Measurements from ENCODE around the gene EBP.

Gene EBP

GRCh38 chrX:48496660-48497059 is 24.9 kb upstream of the EBP start:
- Histone ChIP-seq H3K36me3 (ENCODE audit: control insufficient read depth, insufficient read depth, low read length, severe bottlenecking) (no peaks in the 10 kb centered on the region), H3K4me1 (ENCODE audit: control insufficient read depth, insufficient read depth, low read length) (peaks cover 20% of the 10 kb centered on the region), H3K9ac (ENCODE audit: low read length) (no peak overlapping the region), H3K9me3 (ENCODE audit: control insufficient read depth, low read length) (peaks cover 3% of the 10 kb centered on the region), H3K27me3 (replicated peaks; ENCODE audit: control insufficient read depth, insufficient read depth, low read length) (peaks cover 10% of the 10 kb centered on the region), H3K4me3 (ENCODE audit: low read length) (no peak overlapping the region)
- DNase-seq (ENCODE audit: low read depth) = no peak

GRCh38 chrX:48497871-48498270 is 23.7 kb upstream of the EBP start:
- Histone ChIP-seq H3K9ac (ENCODE audit: low read length) (no peak overlapping the region), H3K27me3 (replicated peaks; ENCODE audit: control insufficient read depth, insufficient read depth, low read length) (peaks cover 11% of the 10 kb centered on the region)

GRCh38 chrX:48498374-48498809 is 23.2 kb upstream of the EBP start:
- Histone ChIP-seq H3K9ac (ENCODE audit: low read length) (no peak overlapping the region), H3K4me3 (ENCODE audit: low read length) (no peak overlapping the region), H3K36me3 (ENCODE audit: control insufficient read depth, insufficient read depth, low read length, severe bottlenecking) (no peaks in the 10 kb centered on the region), H3K27me3 (replicated peaks; ENCODE audit: control insufficient read depth, insufficient read depth, low read length) (peaks cover 15% of the 10 kb centered on the region), H3K4me1 (ENCODE audit: control insufficient read depth, insufficient read depth, low read length) (peaks cover 5% of the 10 kb centered on the region), H3K9me3 (ENCODE audit: control insufficient read depth, low read length) (peaks cover 3% of the 10 kb centered on the region)
- peak; percentile 37 for DNase-seq (ENCODE audit: low read depth)

More at GRCh38 chrX:48497871-48498270, 23.7 kb upstream of the EBP start:
- H3K36me3 ChIP-seq (ENCODE audit: control insufficient read depth, insufficient read depth, low read length, severe bottlenecking) = no peaks in the 10 kb centered on the region
- peaks cover 3% of the 10 kb centered on the region for H3K9me3 ChIP-seq (ENCODE audit: control insufficient read depth, low read length)
- no peak for DNase-seq (ENCODE audit: low read depth)
- H3K4me3 ChIP-seq (ENCODE audit: low read length) = no peak overlapping the region
- peaks cover 10% of the 10 kb centered on the region for H3K4me1 ChIP-seq (ENCODE audit: control insufficient read depth, insufficient read depth, low read length)

- H3K27me3 ChIP-seq (replicated peaks; ENCODE audit: control insufficient read depth, insufficient read depth, low read length) = peaks cover 12% of the 10 kb centered on the region
- H3K4me1 ChIP-seq (ENCODE audit: control insufficient read depth, insufficient read depth, low read length) = no peaks in the 10 kb centered on the region
- DNase-seq (ENCODE audit: low read depth) = no peak
- H3K9ac ChIP-seq (ENCODE audit: low read length) = no peak overlapping the region
- H3K36me3 ChIP-seq (ENCODE audit: control insufficient read depth, insufficient read depth, low read length, severe bottlenecking) = no peaks in the 10 kb centered on the region
- no peak overlapping the region for H3K4me3 ChIP-seq (ENCODE audit: low read length)
- H3K9me3 ChIP-seq (ENCODE audit: control insufficient read depth, low read length) = no peaks in the 10 kb centered on the region
These were observed 17.3 kb upstream of the EBP start for GRCh38 chrX:48504261-48504660.

- no peak overlapping the region for H3K4me3 ChIP-seq (ENCODE audit: low read length)
- no peak for DNase-seq (ENCODE audit: low read depth)
These were observed 16.1 kb upstream of the EBP start for GRCh38 chrX:48505481-48505880.

GRCh38 chrX:48507246-48507645 is 14.4 kb upstream of the EBP start:
- H3K9me3 ChIP-seq (ENCODE audit: control insufficient read depth, low read length) = no peaks in the 10 kb centered on the region
- no peaks in the 10 kb centered on the region for H3K36me3 ChIP-seq (ENCODE audit: control insufficient read depth, insufficient read depth, low read length, severe bottlenecking)
- DNase-seq (ENCODE audit: low read depth) = no peak
- H3K27me3 ChIP-seq (replicated peaks; ENCODE audit: control insufficient read depth, insufficient read depth, low read length) = peaks cover 5% of the 10 kb centered on the region
- H3K4me1 ChIP-seq (ENCODE audit: control insufficient read depth, insufficient read depth, low read length) = no peaks in the 10 kb centered on the region
- H3K4me3 ChIP-seq (ENCODE audit: low read length) = no peak overlapping the region
- H3K9ac ChIP-seq (ENCODE audit: low read length) = no peak overlapping the region

More at GRCh38 chrX:48505481-48505880, 16.1 kb upstream of the EBP start:
- H3K36me3 ChIP-seq (ENCODE audit: control insufficient read depth, insufficient read depth, low read length, severe bottlenecking) = no peaks in the 10 kb centered on the region
- H3K27me3 ChIP-seq (replicated peaks; ENCODE audit: control insufficient read depth, insufficient read depth, low read length) = peaks cover 9% of the 10 kb centered on the region
- H3K9ac ChIP-seq (ENCODE audit: low read length) = no peak overlapping the region
- no peaks in the 10 kb centered on the region for H3K4me1 ChIP-seq (ENCODE audit: control insufficient read depth, insufficient read depth, low read length)
- no peaks in the 10 kb centered on the region for H3K9me3 ChIP-seq (ENCODE audit: control insufficient read depth, low read length)

GRCh38 chrX:48508400-48509244 is 13.0 kb upstream of the EBP start, which contains the start of gene PORCN:
Gene PORCN, plus strand, starts transcription at chrX:48508992. Its CDS starts 829 bp downstream, at chrX:48509821.
- Histone ChIP-seq H3K36me3 (ENCODE audit: control insufficient read depth, insufficient read depth, low read length, severe bottlenecking) (no peaks in the 10 kb centered on the region), H3K9me3 (ENCODE audit: control insufficient read depth, low read length) (no peaks in the 10 kb centered on the region), H3K4me1 (ENCODE audit: control insufficient read depth, insufficient read depth, low read length) (no peaks in the 10 kb centered on the region), H3K4me3 (ENCODE audit: low read length) (peak within 1 kb of the TSS; percentile 84), H3K27me3 (replicated peaks; ENCODE audit: control insufficient read depth, insufficient read depth, low read length) (no peaks in the 10 kb centered on the region), H3K9ac (ENCODE audit: low read length) (peak within 1 kb of the TSS; percentile 86)
- peak; percentile 83 for DNase-seq (ENCODE audit: low read depth)

GRCh38 chrX:48509245-48509590 is 12.4 kb upstream of the EBP start:
- Histone ChIP-seq H3K9ac (ENCODE audit: low read length) (peak overlapping the region; percentile 86), H3K36me3 (ENCODE audit: control insufficient read depth, insufficient read depth, low read length, severe bottlenecking) (no peaks in the 10 kb centered on the region), H3K9me3 (ENCODE audit: control insufficient read depth, low read length) (no peaks in the 10 kb centered on the region), H3K4me1 (ENCODE audit: control insufficient read depth, insufficient read depth, low read length) (no peaks in the 10 kb centered on the region), H3K27me3 (replicated peaks; ENCODE audit: control insufficient read depth, insufficient read depth, low read length) (no peaks in the 10 kb centered on the region), H3K4me3 (ENCODE audit: low read length) (peak overlapping the region; percentile 84)
- DNase-seq (ENCODE audit: low read depth) = no peak

GRCh38 chrX:48509619-48510018 is 12.0 kb upstream of the EBP start:
- no peak for DNase-seq (ENCODE audit: low read depth)
- no peaks in the 10 kb centered on the region for H3K9me3 ChIP-seq (ENCODE audit: control insufficient read depth, low read length)
- peak overlapping the region; percentile 86 for H3K9ac ChIP-seq (ENCODE audit: low read length)
- no peaks in the 10 kb centered on the region for H3K4me1 ChIP-seq (ENCODE audit: control insufficient read depth, insufficient read depth, low read length)
- no peaks in the 10 kb centered on the region for H3K36me3 ChIP-seq (ENCODE audit: control insufficient read depth, insufficient read depth, low read length, severe bottlenecking)
- H3K27me3 ChIP-seq (replicated peaks; ENCODE audit: control insufficient read depth, insufficient read depth, low read length) = no peaks in the 10 kb centered on the region
- peak overlapping the region; percentile 84 for H3K4me3 ChIP-seq (ENCODE audit: low read length)

- no peak overlapping the region for H3K4me3 ChIP-seq (ENCODE audit: low read length)
- no peak overlapping the region for H3K9ac ChIP-seq (ENCODE audit: low read length)
- DNase-seq (ENCODE audit: low read depth) = peak; percentile 44
- H3K9me3 ChIP-seq (ENCODE audit: control insufficient read depth, low read length) = no peaks in the 10 kb centered on the region
- H3K36me3 ChIP-seq (ENCODE audit: control insufficient read depth, insufficient read depth, low read length, severe bottlenecking) = peaks cover 3% of the 10 kb centered on the region
- H3K4me1 ChIP-seq (ENCODE audit: control insufficient read depth, insufficient read depth, low read length) = no peaks in the 10 kb centered on the region
- no peaks in the 10 kb centered on the region for H3K27me3 ChIP-seq (replicated peaks; ENCODE audit: control insufficient read depth, insufficient read depth, low read length)
These were observed 10.0 kb upstream of the EBP start for GRCh38 chrX:48511560-48511959.

GRCh38 chrX:48512371-48512935 is 9.2 kb upstream of the EBP start:
- H3K36me3 ChIP-seq (ENCODE audit: control insufficient read depth, insufficient read depth, low read length, severe bottlenecking) = peaks cover 3% of the 10 kb centered on the region
- H3K27me3 ChIP-seq (replicated peaks; ENCODE audit: control insufficient read depth, insufficient read depth, low read length) = no peaks in the 10 kb centered on the region
- no peak overlapping the region for H3K9ac ChIP-seq (ENCODE audit: low read length)
- no peak for DNase-seq (ENCODE audit: low read depth)
- no peak overlapping the region for H3K4me3 ChIP-seq (ENCODE audit: low read length)
- no peaks in the 10 kb centered on the region for H3K4me1 ChIP-seq (ENCODE audit: control insufficient read depth, insufficient read depth, low read length)
- no peaks in the 10 kb centered on the region for H3K9me3 ChIP-seq (ENCODE audit: control insufficient read depth, low read length)

All from adipocyte (in vitro differentiated cells).